T-helper 1 cell treated with Interleukin-12 subunit alpha and Interleukin-12 subunit beta and Interleukin-4 antibody, amounts not matched to agents 30 ng/mL and 1 ng/mL, for 36 hours (primary cell): ENCODE data around the gene KCND2. TPM values are rescaled to one million over a fixed set of nuclear protein-coding genes. Genes with fewer than 3 reads are reported as not detected.
"Not testable (repeated sequence)": the region's sequence is repeated elsewhere in the genome, so short reads cannot be mapped to it uniquely, and the experiment has no call there.

Source experiments
- intact Hi-C: fragments of 100-400 bp; cut with micrococcal nuclease; formaldehyde crosslinking; loops from one replicate; pipeline ENCODE4 v1.15.1; 2024
- total RNA-seq: library from RNA; stranded (reverse); gene quantifications from 2 replicates; pipeline ENCODE4 v1.2.3, GENCODE V29; 2022

Gene KCND2
- total RNA-seq, 1 donor from 2014 or later = not detected

DNA sequence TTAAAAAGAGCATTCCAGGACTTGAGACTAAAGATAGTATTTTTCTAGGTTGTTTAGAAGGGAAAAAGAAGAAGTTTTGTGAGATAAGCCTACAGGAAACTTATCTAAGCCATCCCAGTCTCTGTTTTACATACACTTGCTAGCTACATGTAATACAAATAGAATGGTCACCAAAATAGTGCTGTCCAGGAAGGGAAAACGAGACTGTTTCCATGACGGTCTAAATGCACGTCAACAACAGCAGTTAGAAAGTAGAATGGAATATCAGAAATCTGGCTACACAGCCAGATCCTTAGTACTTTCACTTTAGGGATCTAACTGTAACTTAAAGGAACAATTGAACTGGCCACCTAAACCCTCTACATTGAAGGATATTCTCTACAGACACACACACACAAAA lies 467.4 kb downstream of the KCND2 start:
- intact Hi-C loops = no loop called here

DNA sequence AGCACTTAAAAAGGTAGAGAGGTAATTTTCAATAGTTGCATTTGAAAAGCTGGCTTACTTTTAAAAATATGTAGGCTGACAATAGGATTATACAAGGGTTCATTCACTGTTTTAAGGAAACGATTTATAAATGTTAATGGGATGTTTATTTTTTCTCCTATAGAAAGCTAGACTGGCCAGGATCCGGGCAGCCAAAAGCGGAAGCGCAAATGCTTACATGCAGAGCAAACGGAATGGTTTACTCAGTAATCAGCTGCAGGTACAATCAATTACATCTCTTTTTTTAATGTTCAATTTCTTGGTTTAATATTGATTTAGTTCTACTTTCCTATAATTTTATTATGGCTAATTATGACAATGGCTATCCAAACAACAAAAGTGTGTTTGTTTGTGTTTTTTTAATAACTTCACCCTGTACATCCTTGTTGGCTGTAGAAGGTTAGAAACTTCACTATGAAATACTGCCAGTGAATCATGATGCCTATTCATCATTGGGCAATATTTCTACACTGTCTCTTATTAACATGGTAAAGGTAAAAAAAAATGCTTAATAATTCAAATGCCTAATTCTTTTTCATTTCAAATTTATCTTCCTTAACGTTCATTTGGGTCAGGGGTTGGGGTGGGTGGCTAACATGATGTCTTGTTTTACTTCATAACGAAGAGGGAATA lies 468.5 kb downstream of the KCND2 start:
- intact Hi-C loops = no loop called here

DNA sequence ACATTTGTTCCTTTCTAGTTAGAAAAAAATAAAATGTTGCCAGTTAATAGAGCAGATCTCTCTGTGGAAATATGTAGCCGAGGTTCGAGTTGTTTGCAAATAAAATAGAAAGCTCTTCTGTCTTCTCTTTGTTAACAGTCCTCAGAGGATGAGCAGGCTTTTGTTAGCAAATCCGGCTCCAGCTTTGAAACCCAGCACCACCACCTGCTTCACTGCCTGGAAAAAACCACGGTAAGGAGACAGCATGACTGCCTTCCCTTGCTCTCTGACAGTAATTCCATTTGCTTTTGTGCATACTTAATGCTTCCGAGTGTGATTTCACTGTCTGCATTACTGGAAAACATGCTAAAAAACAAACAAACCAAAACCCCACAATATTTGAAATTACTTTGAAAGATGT lies 469.4 kb downstream of the KCND2 start:
- intact Hi-C loops = no loop called here

DNA sequence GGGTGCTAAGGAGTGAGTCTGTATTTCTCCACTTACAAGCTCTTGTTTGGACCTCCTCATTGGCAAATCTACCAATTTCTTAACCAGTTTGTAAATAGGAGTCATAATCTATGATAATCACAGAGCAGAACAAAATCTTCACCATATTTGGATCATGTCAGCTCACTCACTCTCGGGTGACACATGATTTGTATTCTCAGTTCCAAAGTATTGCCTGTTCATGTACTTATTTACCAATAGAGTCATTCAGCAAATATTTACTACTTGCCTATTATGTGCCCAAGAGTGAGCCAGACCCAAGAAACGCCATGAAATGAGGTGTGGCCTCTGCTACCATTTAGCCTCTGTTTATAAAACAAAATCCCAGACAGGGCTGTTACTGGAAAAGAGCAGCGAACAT lies 470.2 kb downstream of the KCND2 start:
- intact Hi-C loops = no loop called here

DNA sequence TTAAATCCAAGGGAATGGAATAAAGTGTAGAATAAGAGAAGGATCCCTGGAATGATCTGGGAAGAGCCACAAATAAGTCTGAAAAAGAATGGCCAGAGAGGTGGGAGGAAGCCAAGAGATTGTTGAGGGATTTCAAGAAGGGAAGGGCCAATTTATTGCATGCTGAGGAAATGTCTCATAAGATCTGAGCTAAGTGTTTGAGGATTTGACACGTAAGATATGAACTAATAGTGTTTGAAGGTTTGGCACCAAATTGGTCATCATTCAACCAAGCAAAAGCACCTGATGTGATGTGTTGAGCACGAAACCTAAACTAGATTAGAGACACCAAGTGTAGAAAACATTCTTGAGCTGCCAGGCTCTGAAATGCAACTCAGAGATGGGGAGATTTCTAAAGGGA lies 487.1 kb downstream of the KCND2 start:
- intact Hi-C loops = no loop called here

DNA sequence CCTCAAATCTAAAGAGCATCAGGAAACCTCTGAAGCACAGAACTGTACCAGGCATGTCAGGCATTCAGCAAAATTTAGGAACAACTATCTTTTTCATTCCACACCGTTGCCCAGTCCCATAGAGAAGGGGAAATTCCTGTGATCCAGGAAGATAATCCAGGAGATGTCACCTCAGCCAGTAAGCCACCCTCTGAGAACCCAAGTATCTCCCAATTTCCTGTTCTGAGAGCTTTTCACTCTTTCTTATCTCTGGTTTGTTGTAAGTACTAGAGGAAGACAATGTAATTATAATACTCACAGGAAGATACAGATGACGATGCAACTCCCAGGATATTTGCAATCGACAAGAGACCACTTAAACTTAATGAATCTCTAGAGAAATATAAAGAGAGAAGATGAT lies 487.9 kb downstream of the KCND2 start:
- intact Hi-C loops = no loop called here

DNA sequence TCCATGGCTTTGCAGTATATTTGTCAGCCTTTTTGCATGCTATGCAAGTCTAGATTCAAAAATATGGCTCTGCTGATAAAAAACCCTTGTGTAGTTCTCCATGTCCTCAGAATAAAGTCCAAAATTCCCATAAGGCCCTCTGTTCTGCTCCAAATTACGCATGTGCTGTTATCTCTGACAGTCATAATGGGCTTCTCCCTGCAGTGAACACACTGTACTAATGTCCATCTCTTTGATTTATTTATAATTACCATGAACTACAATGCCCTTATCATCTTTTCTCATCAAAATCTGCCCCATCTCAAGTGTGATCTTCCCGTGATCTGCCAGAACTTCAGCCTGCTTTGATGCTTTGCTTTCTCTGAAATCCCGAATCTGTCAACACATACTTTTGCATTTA lies 497.2 kb downstream of the KCND2 start:
- intact Hi-C loops = no loop called here

DNA sequence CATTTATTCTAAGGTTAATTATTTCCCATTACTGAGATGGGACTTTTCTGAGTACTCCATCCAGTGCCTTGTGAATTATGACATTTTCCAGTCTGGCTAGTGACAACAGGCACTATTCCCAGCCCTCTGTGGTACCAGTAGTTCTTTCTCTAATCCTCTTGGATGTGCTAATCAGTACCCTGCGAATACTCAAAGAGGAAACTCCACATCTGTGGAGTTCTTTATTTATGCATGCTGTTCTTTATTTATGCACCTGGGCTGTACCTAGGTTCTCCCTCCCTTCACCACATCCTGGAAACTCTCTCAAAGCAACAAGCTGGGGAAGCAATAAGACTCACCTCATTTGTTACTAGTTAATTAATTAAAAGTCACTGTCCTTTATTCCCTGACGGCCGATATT lies 501.5 kb downstream of the KCND2 start:
- intact Hi-C loops = no loop called here

DNA sequence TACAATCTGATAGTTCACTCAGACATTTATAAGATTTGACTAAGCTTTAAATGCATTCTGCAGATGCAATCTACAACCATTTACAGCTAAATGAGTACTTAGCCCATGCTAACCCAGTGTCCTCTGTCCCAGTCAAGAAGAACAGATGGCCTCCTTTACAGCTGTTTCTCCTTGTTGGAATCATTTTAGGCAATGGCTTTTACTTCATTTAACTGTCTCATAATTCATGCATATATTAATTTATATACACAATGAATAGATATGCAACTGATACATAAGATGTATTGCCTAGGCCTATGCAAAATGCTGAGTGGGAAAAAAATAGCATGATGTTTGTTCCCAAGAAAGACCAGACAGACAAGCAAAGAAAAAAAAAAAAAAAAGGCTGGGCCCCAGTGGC lies 502.8 kb downstream of the KCND2 start:
- intact Hi-C loops = no loop called here

DNA sequence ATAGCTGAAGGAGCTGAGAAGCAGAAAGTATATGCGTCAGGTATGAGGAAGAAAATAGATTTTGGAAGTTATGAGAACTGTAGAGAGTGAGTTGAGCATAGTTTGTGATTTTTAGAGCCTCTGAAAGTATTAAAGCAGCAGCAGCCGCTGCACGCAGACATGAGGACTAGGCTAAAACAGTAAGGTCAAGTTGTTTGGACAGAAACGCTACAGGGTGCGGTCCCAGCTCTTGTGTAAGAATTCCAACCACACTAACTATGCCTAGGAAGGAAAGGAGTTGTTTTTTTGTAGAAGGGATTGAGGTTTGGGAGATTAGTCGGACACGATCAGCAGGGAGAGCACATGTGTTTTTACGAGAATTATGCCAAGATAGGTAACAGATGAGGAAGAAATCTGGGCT lies 506.1 kb downstream of the KCND2 start:
- intact Hi-C loops = not testable (repeated sequence)

DNA sequence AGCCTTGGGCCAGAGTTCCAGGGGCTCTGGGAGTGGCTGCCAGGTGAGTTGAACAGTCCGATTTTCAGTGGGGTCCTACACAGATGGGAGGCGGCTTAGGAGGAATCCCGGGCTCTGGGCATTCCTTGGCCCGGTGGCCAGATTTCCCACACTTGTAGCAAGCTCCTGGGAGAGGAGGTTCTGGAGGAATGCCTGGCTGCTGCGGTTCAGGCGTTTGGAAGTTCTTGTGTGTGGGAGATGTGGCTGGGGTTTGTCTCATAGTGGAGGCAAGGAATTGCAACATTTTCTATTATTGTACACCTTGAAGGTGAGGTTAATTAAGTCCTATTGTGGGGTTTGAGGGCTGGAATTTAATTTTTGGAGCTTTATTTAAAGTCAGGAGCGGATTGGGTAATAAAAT lies 507.5 kb downstream of the KCND2 start:
- intact Hi-C loops = not testable (repeated sequence)

DNA sequence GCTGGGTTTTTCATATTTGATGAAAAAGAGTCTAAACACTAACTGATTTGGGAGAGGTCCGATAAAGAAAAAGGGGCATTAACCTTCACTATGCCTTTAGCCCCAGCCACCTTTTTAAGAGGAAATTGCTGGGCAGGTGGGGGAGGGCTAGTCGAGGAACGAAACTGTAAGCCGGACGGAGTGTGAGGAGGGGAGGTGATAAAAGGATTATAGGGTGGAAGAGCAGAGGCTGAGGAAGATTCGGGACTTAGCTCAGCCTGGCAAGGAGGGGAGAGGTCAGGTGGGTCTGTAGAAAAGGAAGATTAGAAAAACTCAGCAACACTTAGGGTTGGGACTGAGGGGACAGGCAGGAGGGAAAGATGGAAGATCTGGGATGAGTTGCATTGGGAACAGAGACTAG lies 508.0 kb downstream of the KCND2 start:
- intact Hi-C loops = no loop called here

DNA sequence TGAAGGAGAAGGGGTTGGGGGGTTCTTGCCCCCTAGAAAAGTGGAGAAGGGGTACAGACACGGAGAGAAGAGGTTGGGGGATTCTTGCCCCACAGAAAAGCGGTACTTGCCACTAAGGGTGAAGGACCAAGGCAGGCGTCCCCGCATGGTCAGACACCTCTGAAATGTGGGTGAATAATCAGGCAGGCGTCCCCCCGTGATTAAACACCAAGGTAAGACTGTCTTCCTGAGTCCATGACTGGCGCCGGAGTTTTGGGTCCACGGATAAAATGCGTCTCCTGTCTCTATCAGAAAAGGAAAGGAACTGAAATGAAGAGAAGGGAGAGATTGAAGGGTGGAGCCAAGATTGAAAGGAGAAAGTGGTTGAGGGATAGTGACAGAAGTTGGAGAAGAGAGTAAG lies 508.9 kb downstream of the KCND2 start:
- intact Hi-C loops = not testable (repeated sequence)

DNA sequence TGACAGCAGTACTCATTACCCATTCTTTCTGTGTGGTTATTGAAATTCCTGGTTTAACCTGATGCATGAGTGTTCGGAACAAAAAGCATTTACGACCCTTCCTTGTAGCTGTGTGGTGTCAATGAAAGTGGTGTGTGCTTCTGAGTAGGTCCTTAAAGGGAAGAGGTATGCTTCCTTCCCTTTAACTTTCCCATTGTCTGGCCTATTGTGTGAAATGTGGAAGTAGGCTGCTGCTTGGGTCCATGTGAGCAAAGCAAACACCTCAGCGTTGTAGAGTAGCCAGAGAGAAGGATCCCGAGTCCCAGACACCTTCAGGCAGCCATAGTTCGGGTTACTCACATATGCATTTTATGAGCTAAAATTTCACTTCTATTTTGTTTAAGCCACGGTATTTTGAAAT lies 510.3 kb downstream of the KCND2 start:
- intact Hi-C loops = no loop called here

DNA sequence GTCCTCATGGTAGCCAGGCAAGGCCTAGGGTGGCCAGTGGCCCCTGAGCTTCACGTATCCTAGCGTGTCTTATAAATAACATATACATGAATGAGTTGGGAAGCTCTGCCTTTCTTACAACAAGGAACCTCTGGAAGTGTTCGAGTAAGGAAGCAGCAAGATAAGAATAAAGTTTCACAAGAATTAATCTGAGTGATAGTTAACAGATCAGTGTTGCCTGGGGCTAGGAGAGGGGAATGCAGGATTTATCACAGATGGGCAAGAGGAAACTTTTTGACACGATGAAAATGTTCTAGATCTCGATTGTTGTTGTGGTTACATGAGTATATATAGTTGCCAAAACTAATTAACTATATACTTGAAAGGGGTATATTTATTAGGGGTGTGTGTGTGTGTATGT lies 510.7 kb downstream of the KCND2 start:
- intact Hi-C loops = no loop called here

DNA sequence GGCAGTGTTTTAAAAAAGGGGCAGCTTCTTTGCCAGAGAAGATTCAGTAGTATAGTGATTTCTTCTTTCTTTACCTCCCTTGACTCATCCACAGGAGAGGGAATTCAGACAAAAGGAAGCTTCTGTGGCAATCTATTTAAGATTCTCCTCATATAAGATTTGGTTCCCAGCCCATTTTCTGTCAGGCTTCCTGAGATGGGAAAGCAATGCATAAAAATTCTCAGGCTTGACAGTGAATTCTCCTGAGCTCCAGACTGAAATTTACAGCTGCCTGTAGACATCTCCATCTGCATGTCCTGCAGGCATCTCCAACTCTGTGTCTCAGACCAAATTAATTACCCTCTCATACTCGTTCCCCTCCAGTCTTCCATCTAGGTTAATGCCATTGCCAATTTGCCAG lies 512.1 kb downstream of the KCND2 start:
- intact Hi-C loops = no loop called here

DNA sequence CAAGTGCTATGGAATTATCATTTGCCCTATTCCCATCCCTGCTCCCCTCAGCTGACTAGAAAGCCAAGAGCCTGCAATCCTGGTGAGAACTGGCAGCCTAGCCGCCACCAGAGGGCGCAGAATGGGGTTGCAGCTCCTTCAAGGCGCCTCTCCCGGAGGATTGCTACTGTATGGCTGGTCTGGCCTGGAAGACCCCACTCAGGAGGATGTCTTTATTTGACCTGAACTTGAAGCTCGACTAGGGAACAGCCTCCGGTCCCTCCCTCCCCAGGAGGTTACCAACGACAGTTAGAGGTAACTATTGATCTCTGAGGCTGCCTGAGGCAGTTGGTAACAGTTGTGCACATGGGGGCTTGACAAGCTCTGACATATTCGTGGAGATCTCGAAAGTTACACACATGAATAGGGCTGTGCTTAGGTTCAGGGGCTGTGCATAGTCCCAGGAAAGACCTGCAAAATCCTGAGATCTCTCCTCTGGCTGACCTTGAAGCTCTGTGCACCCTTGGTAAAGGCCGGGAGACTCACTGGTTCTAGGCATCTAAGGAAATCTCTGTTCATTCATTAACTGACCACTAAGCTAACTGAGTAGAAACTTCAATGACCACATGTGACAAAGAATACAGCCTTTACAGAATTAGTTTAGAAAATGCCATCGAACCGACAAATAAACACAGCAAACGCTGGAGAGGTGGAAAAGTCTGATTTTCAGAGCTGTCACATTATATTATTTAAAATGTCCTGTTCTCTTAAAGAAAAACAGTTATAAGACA lies 519.3 kb downstream of the KCND2 start:
- intact Hi-C loops = loop anchor here (1.0 kb wide), 4 partner anchors 149 to 1203 kb away; no protein-coding TSS in a partner anchor

DNA sequence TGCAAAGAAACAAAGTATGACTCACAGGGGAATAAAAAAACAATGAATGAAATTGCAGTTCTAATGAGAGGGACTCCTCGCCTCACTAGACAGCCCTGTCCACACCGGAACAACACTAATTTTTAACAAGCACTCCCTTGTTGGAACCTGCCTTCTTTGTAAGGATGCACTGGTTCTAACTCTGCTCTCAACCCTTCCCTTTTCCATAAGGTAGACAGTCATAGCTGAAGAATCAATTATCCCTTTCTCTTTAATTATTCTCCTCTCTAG lies 519.8 kb downstream of the KCND2 start:
- intact Hi-C loops = loop anchor here (1.0 kb wide), 4 partner anchors 149 to 1203 kb away; no protein-coding TSS in a partner anchor

DNA sequence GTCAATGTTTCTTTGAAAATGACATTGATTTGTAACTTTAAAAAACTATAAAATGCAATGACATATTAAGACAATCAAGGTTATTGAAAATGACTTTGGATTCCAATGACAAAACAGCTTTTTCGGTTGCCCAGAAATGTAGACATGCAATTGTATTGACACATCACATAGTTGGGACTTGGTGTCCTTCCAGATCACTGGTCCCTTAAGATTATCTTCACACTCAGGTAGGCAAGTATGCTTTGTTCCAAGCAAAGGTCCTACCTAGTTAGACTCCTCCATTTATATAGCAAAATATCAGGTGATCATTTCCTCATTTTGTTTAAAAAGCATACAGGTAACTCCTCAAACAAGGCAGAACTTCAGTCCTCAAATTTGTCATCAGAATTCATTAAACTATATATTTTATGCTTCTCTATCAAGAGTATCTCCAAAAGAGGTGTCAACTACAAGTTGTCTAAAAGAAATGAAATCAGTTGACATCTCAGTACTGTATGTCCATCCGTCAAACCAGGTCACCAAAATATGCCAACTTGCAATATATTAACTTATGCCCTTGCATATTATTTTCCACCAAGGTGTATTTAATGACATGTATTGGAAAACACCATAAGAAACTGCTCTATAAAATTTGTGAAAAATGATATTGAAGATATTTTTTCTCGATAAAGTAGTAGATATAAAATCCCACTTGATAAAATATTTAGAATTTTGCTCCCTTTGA lies 520.4 kb downstream of the KCND2 start:
- intact Hi-C loops = no loop called here

DNA sequence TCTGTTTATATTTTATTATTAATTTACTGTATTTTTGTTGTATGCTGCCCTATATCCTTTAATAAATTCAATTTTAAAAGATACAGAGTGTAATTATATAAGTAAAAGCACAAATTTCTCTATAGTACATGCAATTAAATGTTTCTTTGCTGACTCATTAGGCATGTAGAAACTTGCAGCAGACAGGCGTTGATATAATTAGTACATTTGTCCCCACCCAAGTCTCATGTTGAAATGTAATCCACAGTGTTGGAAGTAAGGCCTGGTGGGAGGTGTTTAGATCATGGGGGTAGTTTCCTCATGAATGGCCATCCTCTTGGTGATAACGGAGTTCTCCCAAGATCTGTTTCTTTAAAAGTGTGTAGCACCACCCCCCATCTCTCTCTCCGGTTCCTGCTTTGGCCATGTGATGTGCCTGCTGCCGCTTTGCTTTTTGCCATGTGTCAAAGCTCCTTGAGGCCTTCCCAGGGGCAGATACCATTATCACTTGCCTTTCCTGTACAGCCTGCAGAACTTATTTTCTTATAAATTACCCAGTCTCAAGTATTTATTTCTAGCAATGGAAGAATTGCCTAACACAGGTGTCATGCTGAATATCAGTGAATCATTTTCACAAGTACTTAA lies 521.2 kb downstream of the KCND2 start:
- intact Hi-C loops = loop anchor here (2.0 kb wide), 1 partner anchor 63 kb away; no protein-coding TSS in a partner anchor

DNA sequence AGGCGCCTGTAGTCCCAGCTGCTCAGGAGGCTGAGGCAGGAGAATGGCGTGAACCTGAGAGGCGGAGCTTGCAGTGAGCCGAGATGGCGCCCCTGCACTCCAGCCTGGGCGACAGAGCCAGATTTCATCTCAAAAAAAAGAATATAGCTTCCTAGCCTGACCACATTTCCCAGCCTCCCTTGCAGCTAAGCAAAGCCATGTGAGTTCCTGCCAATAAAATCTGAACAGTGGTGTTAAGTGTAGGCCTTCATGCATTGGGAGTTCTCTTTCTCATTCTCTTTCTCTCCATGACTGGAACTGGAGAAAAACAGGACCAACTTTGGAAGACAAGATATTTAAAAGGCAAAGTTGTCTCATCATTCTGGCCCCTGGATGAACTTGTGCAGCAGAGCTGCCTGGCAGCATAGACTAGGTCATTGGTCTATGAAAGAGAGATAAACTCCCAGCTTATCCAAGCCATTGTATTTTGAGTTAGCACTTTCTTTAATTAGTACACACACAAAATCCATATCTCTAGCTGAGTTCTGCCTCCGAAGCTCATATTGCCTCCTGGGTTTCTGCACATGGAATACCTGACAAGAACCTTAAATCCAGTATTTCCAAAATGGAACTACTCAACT lies 524.2 kb downstream of the KCND2 start:
- intact Hi-C loops = no loop called here

DNA sequence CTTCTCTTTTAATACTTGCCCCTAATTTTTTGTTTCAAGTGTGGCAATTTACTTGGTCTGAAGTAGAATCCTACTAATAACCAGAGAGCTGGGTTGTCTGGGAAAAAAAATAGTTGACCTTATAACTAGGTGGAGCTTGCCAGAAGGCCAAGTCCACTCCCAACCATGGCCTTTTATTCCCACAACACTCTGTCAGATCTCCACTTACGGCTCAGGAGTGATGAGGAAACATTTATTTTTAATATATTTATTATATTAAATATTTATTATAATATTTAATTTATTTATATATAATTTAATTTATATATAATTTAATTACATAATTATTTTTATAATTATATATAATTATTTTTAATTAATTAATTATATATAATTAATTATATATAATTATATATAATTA lies 526.2 kb downstream of the KCND2 start:
- intact Hi-C loops = no loop called here
